Nephron (organoid): ENCODE measurements around the gene RADX.

Experiments
- H3K27ac Mint-ChIP-seq, 3 experiments: 2 replicates each; pipeline ENCODE4 v1.8.0; 2020; ENCODE audit warnings: mixed read lengths in 3 of 3, mild to moderate bottlenecking in 2 of 3, moderate library complexity in 1 of 3
- H3K27me3 Mint-ChIP-seq: 2 replicates; pipeline ENCODE4 v1.8.0; 2021; ENCODE audit warnings: low read depth, mild to moderate bottlenecking, moderate library complexity, mixed read lengths
- H3K36me3 Mint-ChIP-seq: 2 replicates; pipeline ENCODE4 v1.8.0; 2020; ENCODE audit warnings: low read depth, mixed read lengths
- H3K4me1 Mint-ChIP-seq: 2 replicates; pipeline ENCODE4 v1.8.0; 2020; ENCODE audit warnings: mixed read lengths
- H3K4me3 Mint-ChIP-seq, 3 experiments: 2 replicates each; pipeline ENCODE4 v1.8.0; 2020; ENCODE audit warnings: mild to moderate bottlenecking in 3 of 3, mixed read lengths in 3 of 3, moderate library complexity in 2 of 3
- H3K9me3 Mint-ChIP-seq: 2 replicates; pipeline ENCODE4 v1.8.0; 2020; ENCODE audit warnings: mixed read lengths
- TF ChIP-seq, protein P1 (sequence below), 3 experiments: fragments of 200-600 bp; sonication (generic); IDR thresholded peaks; one replicate each; pipeline ENCODE4 v1.5.0; 2021; ENCODE audit warnings: antibody characterized with exemption in 3 of 3; ENCODE audit not compliant: unreplicated experiment in 3 of 3

The RADX gene

DNA sequence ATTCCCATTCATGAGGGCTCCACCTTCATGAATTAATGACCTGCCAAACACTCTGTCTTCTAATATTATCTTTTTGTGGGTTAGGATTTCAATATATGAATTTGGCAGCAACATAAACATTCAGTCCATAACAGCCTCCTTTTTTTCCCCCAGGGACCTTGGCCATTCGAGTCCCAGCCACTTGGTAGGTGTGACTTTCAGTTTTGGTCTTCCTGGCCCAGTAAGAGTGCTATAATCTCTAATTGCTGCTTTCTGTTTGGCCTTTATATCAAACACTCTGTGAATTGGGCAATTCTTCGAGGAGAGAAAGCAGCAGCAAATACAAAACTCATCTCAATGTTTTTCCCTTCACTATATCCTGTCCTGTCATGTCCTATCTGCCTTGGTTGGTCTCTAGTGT lies 12.4 kb upstream of the RADX start:
- Mint-ChIP-seq H3K4me1 (no peaks in the 10 kb centered on the region), H3K27me3 (no peaks in the 10 kb centered on the region), H3K36me3 (no peaks in the 10 kb centered on the region), H3K9me3 (peaks cover 9% of the 10 kb centered on the region), H3K27ac (no peak overlapping the region), H3K4me3 (no peak overlapping the region)
- TF ChIP-seq, protein P1, sequence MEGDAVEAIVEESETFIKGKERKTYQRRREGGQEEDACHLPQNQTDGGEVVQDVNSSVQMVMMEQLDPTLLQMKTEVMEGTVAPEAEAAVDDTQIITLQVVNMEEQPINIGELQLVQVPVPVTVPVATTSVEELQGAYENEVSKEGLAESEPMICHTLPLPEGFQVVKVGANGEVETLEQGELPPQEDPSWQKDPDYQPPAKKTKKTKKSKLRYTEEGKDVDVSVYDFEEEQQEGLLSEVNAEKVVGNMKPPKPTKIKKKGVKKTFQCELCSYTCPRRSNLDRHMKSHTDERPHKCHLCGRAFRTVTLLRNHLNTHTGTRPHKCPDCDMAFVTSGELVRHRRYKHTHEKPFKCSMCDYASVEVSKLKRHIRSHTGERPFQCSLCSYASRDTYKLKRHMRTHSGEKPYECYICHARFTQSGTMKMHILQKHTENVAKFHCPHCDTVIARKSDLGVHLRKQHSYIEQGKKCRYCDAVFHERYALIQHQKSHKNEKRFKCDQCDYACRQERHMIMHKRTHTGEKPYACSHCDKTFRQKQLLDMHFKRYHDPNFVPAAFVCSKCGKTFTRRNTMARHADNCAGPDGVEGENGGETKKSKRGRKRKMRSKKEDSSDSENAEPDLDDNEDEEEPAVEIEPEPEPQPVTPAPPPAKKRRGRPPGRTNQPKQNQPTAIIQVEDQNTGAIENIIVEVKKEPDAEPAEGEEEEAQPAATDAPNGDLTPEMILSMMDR (IDR thresholded peaks at IDR 0.05; ENCODE audit: unreplicated experiment in 3 of 3), result no peak

DNA sequence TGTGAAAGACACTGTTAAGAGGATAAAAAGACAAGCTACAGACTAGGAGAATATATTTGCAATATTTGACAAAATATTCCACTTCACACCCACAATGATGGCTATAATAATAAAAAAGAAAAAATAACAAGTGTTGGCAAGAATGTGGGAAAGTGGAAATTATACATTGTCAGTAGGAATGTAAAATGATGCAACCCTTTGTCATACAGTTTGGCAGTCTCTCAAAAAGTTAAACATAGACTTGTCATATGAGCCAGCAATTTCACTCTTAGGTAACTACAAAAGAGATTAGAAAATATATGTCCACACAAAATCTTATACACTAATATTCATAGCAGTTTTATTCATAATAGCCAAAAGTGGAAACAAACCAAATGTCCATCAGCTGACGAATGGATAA lies 5.2 kb upstream of the RADX start:
- H3K27ac Mint-ChIP-seq, result no peak overlapping the region
- H3K4me1 Mint-ChIP-seq, result no peaks in the 10 kb centered on the region
- H3K36me3 Mint-ChIP-seq, result no peaks in the 10 kb centered on the region
- TF ChIP-seq, protein P1 (IDR thresholded peaks at IDR 0.05; ENCODE audit: unreplicated experiment in 3 of 3), result no peak
- H3K4me3 Mint-ChIP-seq, result no peak overlapping the region
- H3K27me3 Mint-ChIP-seq, result peaks cover 11% of the 10 kb centered on the region
- peaks cover 9% of the 10 kb centered on the region for H3K9me3 Mint-ChIP-seq

DNA sequence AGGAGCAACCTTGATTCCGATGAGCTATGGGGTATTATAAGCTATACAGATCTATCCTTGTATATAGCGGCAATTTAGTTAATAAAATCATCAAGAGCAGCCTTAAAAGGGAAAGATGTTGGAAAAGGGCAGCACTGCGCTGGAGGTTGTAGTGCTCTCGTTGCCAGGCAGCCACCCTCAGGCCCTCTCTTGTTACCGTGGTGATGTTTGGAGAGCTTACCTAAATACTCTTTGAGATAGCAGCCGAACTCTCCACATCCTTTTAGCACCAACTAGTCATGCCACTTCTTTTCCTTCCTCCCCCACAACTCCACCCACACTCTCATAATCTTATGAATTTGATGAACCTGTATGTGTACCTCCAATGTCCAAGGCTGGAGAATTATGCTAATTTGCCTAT lies 3.8 kb upstream of the RADX start:
- Mint-ChIP-seq H3K4me3 (no peak overlapping the region), H3K9me3 (peaks cover 6% of the 10 kb centered on the region)

DNA sequence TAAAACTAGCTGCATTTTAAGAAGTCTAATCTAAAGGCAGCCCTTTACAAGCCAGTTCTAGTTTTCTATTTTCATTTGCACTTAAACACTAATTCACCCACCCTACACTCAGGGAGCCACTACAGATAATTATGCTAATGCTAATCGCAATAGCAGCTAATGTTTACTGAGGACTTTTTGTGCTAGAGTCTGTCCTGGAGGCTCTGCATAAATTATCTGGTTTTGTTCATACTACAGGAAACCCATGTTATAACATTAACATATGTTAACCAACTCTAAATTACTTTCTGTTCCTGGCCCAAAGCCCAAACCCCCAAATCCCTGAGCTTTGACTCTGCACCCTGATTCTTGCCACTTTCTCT lies 480 bp upstream of the RADX start:
- no peaks in the 10 kb centered on the region for H3K36me3 Mint-ChIP-seq
- H3K4me1 Mint-ChIP-seq, result peaks cover 5% of the 10 kb centered on the region
- TF ChIP-seq, protein P1 (IDR thresholded peaks at IDR 0.05; ENCODE audit: unreplicated experiment in 3 of 3), result no peak
- peak overlapping the region in 1 of 3 experiments; percentile 49 for H3K27ac Mint-ChIP-seq
- no peaks in the 10 kb centered on the region for H3K9me3 Mint-ChIP-seq
- H3K27me3 Mint-ChIP-seq, result peaks cover 29% of the 10 kb centered on the region
- peak overlapping the region; percentile 88 to 94 (median 91) for H3K4me3 Mint-ChIP-seq

More for the DNA sequence above, 3.8 kb upstream of the RADX start:
- no peaks in the 10 kb centered on the region for H3K36me3 Mint-ChIP-seq
- no peak overlapping the region for H3K27ac Mint-ChIP-seq
- TF ChIP-seq, protein P1 (IDR thresholded peaks at IDR 0.05; ENCODE audit: unreplicated experiment in 3 of 3), result no peak
- H3K27me3 Mint-ChIP-seq, result peaks cover 21% of the 10 kb centered on the region
- H3K4me1 Mint-ChIP-seq, result peaks cover 5% of the 10 kb centered on the region

DNA sequence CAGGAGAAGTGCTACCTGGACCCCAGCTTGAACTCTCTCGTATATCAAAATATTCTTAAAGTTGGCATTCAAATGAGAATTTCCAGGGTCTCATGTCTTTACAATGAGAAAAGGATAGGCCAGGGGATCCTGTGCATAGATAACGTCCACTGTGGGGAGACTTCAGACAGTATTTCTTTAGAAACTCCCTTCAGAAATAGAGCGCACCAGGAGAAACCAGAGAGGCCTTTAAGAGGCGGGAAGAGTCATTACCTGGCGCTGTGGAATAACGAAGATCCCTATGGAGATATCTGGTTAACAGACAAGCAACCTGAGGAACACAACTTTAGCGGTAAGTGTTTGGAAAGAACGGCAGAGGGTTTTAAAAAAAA lies 600 bp downstream of the RADX start:
- H3K36me3 Mint-ChIP-seq, result no peaks in the 10 kb centered on the region
- H3K27me3 Mint-ChIP-seq, result peaks cover 29% of the 10 kb centered on the region
- TF ChIP-seq, protein P1 (IDR thresholded peaks at IDR 0.05; ENCODE audit: unreplicated experiment in 3 of 3), result no peak
- H3K27ac Mint-ChIP-seq, result no peak overlapping the region
- peak overlapping the region; percentile 88 to 94 (median 91) for H3K4me3 Mint-ChIP-seq
- H3K4me1 Mint-ChIP-seq, result peaks cover 5% of the 10 kb centered on the region
- no peaks in the 10 kb centered on the region for H3K9me3 Mint-ChIP-seq

DNA sequence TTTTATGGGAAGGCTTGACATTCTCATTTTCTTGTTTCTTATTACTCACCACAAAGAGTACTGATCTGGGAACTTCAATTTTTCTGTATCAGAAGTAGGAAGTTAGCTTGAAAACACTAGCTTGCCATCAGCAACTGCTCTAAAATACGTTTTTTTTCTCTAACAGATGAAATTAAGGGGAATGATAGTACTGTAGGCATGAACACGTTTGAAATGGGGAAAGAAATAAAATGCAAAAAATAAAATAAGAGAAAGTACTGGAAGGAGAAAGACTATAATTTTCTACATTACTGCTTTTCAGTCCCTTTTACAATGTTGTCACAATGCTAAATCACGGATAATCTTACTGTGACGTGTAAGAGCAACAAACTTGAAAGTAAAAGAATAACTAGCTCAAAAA lies 1.5 kb downstream of the RADX start:
- TF ChIP-seq, protein P1 (IDR thresholded peaks at IDR 0.05; ENCODE audit: unreplicated experiment in 3 of 3), result no peak
- Mint-ChIP-seq H3K27ac (no peak overlapping the region), H3K36me3 (no peaks in the 10 kb centered on the region), H3K9me3 (no peaks in the 10 kb centered on the region), H3K27me3 (peaks cover 29% of the 10 kb centered on the region), H3K4me1 (peaks cover 5% of the 10 kb centered on the region), H3K4me3 (peak overlapping the region; percentile 11 to 77 (median 45))
